Prostate gland (tissue), 2 donors: Measurements from ENCODE around the gene SMPD3.

ENCODE experiments used
- POLR2A ChIP-seq: fragments of 450-650 bp; IDR thresholded peaks from one replicate; pipeline ENCODE4 v1.6.1; 2016; ENCODE audit warnings: antibody characterized with exemption, mild to moderate bottlenecking
- POLR2AphosphoS5 ChIP-seq: sonication (generic); formaldehyde crosslinking; IDR thresholded peaks from one replicate; pipeline ENCODE4 v1.6.1; 2017; ENCODE audit warnings: antibody characterized with exemption
- TF ChIP-seq, protein P1 (sequence below), 4 experiments: fragments of 200-600 bp in 2 of 4; fragments of 450-650 bp in 2 of 4; sonication (generic) in 2 of 4; IDR thresholded peaks; 1 replicate in 3 of 4; 2 replicates in 1 of 4; pipeline ENCODE4 v1.5.1; 2016 to 2019; ENCODE audit warnings: antibody characterized with exemption in 4 of 4, mild to moderate bottlenecking in 2 of 4, moderate library complexity in 2 of 4

DNA sequence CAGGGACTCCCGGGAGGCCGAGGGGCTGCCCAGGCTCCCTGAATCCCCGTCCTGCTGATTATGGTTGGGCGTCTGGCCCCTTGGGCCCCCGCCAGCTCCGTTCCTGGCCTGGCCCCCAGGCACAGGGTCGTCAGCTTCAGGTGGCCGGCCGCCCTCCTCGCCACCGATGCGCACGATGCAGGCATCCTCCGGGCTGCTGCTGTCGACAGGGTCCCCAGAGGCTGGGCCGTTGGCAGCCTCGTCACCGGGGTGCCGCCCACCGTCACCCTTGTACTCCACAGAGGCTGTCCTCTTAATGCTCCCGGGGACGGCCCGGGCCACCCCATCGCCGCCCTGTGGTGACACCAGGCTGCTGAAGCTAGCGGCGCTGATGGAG lies 77.0 kb downstream of the SMPD3 start:
- TF ChIP-seq, protein P1, sequence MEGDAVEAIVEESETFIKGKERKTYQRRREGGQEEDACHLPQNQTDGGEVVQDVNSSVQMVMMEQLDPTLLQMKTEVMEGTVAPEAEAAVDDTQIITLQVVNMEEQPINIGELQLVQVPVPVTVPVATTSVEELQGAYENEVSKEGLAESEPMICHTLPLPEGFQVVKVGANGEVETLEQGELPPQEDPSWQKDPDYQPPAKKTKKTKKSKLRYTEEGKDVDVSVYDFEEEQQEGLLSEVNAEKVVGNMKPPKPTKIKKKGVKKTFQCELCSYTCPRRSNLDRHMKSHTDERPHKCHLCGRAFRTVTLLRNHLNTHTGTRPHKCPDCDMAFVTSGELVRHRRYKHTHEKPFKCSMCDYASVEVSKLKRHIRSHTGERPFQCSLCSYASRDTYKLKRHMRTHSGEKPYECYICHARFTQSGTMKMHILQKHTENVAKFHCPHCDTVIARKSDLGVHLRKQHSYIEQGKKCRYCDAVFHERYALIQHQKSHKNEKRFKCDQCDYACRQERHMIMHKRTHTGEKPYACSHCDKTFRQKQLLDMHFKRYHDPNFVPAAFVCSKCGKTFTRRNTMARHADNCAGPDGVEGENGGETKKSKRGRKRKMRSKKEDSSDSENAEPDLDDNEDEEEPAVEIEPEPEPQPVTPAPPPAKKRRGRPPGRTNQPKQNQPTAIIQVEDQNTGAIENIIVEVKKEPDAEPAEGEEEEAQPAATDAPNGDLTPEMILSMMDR (IDR thresholded peaks at IDR 0.05) = no peak
- TF ChIP-seq POLR2A (no peak), POLR2AphosphoS5 (no peak)
